NCI-H226 (cell line): ENCODE data around the gene DMD.
"Not testable (repeated sequence)": the region's sequence is repeated elsewhere in the genome, so short reads cannot be mapped to it uniquely, and the experiment has no call there.

Experiments
- DNase-seq: peaks from one replicate; pipeline ENCODE4 v3.0.0-alpha.2; 2015

The DMD gene

DNA sequence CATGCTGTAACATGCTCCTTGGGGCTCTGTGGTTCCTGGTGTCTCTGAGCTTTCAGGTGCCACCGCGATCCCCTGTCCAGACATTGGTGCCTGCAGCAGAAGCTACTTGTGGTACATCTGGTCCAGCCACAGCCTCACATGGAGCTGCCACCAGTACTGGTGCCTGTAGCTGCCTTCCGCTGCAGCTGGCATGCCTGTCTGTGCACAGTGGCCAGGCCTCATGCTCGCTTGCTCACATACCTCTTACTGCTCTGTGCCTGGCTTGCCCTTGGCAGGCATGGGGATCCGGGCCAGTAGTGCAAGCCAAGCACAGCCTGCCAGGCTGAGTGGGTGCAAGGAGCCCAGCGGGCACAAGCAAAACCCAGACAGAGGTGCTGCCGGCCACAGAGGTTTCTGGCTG, 618.6 kb downstream of the DMD start:
- DNase-seq, result no peak

GRCh38 chrX:32591589-32591988, 619.8 kb downstream of the DMD start:
- DNase-seq, result no peak

GRCh38 chrX:32582729-32583128, 628.6 kb downstream of the DMD start:
- no peak for DNase-seq

DNA sequence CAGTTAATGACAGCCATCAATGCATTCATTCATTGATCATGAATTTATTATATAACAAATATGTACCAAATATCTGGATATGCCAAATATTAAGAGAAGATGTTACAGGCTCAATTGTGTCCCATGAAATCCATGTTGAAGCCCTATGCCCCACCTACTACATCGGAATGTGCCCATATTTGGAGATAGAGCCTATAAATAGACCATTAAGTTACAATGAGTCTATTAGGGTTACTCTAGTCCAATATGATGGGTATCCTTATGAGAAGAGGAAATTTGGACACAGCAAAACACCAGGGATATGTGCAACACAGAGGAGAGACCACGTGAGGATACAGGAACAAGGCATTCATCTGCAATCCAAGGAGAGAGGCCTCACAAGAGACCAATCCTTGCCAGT, 634.5 kb downstream of the DMD start:
- no peak for DNase-seq

DNA sequence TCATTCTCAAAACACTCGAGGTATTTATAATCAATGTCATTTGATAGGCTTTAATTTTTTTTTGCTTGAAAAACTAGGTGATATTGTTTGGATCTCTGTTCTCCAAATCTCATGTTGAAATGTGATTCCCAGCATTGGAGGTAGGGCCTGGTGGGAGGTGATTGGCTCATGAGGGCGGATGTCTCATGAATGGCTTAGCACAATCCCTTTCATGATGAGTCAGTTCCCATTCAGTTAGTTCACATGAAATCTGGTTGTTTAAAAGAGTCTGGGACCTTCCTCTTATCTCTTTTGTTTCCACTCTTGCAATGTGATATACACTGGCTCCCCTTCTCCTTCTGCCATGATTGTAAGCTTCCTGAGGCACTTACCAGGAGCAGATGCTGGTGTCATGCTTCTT, 638.7 kb downstream of the DMD start:
- peak; percentile 61 for DNase-seq

GRCh38 chrX:32571579-32571978, 639.8 kb downstream of the DMD start:
- DNase-seq, result peak; percentile 64

GRCh38 chrX:32562261-32562660, 649.1 kb downstream of the DMD start:
- DNase-seq, result no peak

- no peak for DNase-seq
Measured at GRCh38 chrX:32545101-32545500, 666.2 kb downstream of the DMD start.

DNA sequence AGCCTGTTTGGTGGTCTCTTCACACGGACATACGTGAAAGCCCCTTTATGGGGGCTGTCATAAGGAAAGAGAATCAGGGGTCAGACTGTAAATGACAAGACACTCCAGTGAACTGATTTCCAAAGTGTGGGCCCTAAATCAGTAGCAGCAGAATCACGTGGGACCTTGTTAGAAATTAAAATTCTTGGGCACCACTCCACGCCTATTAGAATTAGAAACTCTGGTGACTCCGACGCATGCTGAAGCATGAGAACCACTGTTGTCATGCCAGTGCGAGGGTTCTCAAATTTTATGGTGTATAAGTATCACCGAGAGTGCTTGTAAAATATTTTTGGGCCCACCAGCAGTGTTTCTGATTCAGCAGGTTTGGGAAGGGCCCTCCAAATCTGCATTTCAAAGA, 672.8 kb downstream of the DMD start:
- DNase-seq, result no peak

GRCh38 chrX:32533848-32534247, 677.5 kb downstream of the DMD start:
- no peak for DNase-seq

DNA sequence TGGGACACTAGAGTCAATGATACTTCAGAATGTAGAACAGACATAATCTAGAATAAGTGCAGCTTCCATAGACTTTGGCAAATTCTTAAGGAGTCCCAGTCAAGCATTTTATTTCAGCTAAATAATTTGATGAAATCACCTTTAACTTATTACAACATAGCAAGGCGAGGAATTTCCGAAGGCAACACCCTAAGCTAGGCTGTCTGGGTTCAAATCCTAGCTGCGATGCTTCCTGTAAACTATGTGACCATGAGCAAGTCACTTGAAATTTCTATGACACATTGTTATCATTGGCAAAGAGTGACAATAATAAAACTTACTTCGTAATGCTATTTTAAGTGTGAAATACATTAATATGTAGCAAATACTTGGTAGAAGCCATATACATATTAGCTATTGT, 679.1 kb downstream of the DMD start:
- no peak for DNase-seq

GRCh38 chrX:32530802-32531403, 680.4 kb downstream of the DMD start:
- no peak for DNase-seq

DNA sequence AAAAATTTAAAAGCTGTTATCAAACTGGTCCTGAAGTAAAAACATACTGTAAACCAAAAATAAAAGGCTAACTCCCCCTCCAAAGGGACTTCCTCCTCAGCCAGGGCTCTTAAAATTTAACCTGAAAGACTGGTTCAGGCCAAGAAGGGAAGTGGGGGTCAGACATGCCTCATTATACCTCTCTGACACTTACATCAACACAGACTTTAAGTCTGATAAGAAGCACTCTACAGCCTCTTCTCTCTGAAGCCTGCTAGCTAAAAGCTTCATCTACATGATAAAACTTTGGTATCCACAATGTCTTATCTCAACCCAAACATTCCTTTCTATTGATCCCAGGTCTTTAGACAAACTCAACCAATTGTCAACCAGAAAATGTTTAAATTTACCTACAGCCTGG, 682.9 kb downstream of the DMD start:
- not testable (repeated sequence) for DNase-seq

DNA sequence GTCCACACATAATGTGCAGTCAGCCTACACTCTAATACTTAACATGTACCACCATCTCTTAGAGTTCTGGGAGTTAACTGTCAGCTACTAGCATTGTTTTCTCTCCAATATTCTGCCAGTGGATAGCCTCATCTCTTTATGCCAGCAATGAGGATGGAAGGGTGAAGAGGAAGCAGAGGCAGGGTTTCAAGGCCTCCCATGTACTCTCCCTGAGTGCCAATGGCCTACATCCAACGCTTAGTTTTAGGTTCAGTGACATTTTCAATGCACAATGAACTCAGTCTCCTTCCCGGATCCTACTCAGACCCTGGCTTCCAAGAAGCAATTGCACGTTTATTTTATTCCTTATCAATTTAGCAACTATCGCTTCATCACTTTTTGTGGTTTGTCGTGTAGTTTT, 686.1 kb downstream of the DMD start:
- DNase-seq, result no peak

GRCh38 chrX:32524385-32524784, 687.0 kb downstream of the DMD start:
- DNase-seq, result no peak

DNA sequence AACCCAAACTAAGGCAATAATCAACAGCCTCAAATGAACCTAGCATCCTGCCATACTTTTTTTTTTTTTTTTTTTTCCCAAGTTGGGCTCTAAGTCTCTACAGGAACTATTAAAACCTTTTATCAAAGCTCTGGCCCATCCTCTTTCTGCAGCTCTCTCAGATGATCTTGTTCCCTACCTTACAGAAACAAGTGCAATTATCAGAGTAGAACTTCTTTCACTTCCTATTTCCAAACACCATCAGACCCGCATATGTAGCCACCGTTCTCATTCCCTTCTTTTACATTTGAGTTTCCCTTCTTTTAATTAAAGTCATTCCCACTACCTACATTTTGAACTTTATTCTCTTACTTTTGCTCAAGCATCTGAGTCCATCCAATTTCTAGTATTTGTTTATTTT, 690.6 kb downstream of the DMD start:
- DNase-seq, result no peak

GRCh38 chrX:32514986-32515385, 696.4 kb downstream of the DMD start:
- no peak for DNase-seq

DNA sequence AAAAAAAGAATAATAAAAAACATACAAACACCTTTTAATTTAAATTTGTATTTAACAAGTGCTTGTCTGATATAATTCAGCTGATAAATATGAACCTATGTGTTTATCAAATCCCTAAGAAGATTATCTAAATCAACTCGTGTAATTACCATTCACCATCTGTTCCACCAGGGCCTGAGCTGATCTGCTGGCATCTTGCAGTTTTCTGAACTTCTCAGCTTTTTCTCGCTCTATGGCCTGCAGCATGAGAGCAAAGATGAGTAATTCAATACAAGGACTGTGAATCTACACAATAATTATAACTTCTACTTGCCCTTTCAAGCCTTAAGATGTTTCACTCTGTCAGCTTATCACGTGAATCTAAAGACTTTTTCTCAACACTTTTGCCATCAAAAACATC, 709.7 kb downstream of the DMD start:
- DNase-seq, result no peak

DNA sequence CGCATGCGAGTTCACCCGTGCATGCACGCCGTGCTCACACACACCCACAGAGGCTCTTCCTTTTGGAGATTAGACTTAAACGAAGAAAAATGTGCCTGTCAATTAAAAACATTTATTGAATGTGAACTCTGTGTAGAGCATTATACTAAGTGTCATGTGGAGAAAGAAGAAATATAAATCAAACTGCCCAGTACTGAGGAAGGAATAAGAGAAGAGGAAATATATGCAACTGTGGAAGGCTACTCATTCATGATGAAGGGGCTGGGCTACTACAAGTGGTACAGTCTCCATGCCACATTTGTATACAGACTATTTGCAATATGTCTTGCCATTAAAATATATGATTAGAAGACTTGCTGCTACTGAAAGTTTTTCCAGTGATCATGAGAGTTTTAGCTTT, 714.7 kb downstream of the DMD start:
- no peak for DNase-seq

DNA sequence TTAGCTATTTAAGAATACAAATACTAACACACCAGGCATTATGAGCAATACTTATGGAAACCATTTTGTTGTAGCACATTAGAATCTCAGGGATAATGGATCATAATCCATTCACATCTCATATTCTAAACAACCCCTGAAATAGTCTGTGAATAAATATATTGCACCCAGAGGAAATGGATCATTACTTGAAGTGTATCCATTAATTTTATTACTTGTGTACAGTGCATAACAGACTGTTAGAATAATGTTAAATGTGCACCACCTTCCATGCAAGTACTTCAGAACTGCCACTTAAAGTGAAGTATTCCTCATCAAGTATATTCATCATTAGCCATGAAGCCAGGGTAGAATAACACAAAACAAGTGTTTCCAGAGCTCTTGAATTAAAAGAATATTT, 715.5 kb downstream of the DMD start:
- no peak for DNase-seq

GRCh38 chrX:32489125-32489524, 722.2 kb downstream of the DMD start:
- DNase-seq, result no peak

- no peak for DNase-seq
Measured at GRCh38 chrX:32483534-32484136, 727.7 kb downstream of the DMD start.

- DNase-seq, result no peak
Measured at GRCh38 chrX:32480019-32480418, 731.3 kb downstream of the DMD start.

DNA sequence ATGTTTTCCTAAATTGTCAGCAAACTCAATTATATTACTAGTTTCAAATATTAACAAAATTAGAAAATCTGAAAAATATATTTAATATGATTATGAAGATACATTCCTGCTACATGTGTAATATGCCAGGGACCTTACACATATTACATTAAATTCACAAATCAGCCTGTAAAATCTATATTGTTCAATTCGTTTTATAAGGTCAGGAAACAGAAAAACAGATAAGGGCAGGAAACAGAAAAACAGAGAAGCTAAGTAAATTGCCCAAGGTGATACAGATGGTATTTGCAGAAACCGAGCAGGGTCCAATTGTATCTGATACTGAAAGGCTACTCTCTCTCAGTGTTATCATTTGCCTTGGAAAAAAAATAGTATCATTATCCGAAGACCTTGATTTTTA, 739.0 kb downstream of the DMD start:
- DNase-seq, result no peak

DNA sequence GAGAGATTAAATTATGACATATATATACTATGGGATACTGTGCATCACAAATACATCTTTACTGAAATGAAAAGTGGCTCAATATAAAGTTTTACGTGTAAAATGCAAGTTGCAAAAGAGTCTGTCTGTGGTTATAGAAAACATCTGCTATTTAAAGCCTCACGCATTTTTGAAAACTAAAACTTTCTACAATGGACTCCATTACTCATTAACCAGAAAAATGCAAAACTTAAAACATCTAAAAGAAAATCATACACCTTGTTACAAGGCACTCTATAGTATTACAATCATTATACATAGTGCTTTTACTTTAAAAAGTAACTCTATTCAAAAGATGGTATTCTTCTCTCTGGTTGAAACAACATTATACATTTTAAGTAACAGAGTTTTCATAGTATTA, 755.6 kb downstream of the DMD start:
- DNase-seq, result no peak
